Measurements from ENCODE around the gene RPTOR. TPM values are rescaled to one million over a fixed set of nuclear protein-coding genes. Genes with fewer than 3 reads are reported as not detected.

The RPTOR gene
- polyA plus RNA-seq, 1 donor from 2014 or later: 8.0 TPM

DNA sequence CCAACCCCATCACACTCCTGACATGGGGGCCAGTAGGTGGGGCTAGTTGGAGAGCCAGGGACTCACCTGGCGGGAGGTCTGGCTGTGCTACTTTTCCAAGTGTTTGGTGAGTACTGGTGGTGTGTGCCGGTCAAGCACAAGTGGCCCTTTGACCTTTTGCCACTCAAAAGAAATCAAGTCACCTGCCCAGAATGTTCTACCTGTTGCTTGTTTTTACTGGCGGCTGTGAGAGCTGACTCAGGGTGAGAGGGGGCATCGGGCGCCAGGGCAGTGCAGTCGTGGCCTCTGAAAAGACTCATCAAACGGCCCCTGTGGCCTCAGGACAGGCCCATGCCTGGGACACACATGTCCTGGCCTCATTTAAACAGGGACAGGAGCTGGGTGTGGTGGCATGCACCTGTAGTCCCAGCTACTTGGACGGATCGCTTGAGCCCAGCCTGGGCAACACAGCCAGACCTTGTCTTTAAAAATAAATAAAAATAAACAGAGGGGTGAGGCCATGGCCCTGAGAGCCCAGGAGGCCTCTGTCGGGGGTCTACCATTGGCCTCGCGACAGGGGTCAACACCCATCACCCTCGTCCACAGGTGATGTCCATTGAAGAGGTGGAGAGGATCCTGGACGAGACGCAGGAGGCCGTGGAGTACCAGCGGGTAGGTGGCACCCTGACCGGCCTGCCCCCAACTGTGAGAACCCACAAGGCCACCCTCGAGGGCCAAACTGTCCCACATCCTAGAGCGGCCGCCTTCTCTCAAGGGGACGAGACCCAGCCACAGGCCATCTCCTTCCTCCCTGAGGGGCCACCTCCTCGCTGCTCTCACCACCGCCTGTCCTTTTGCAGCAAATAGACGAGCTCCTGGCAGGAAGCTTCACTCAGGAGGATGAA is 452.0 kb downstream of the RPTOR start:
- Histone ChIP-seq H3K9me2 (ENCODE audit: insufficient read depth, low read length) (no peaks in the 10 kb centered on the region), H3K79me2 (replicated peaks; ENCODE audit: insufficient read depth, low read length) (no peaks in the 10 kb centered on the region), H4K20me1 (ENCODE audit: insufficient read depth) (no peaks in the 10 kb centered on the region), H2AFZ (ENCODE audit: low read depth, low read length) (no peak overlapping the region), H3K4me2 (ENCODE audit: low read length) (no peak overlapping the region), H3K27me3 (ENCODE audit: insufficient read depth, low read depth, low read length) (no peaks in the 10 kb centered on the region), H3K4me3 (ENCODE audit: low read length) (no peak overlapping the region), H3F3A (ENCODE audit: insufficient read depth, low read length, poor library complexity, severe bottlenecking) (no peaks in the 10 kb centered on the region), H3K9me3 (ENCODE audit: low read length) (no peaks in the 10 kb centered on the region), H3K36me3 (ENCODE audit: insufficient read depth, low read length) (no peaks in the 10 kb centered on the region), H3K27ac (ENCODE audit: low read length) (no peak overlapping the region), H3K9ac (ENCODE audit: low read length) (no peak overlapping the region)
- TF ChIP-seq SMC3 (conservative IDR thresholded peaks at IDR 0.05; ENCODE audit: poor library complexity) (no peak), TAF1 (IDR thresholded peaks at IDR 0.05; ENCODE audit: low read depth) (no peak), EZH2 (IDR thresholded peaks at IDR 0.05; ENCODE audit: borderline replicate concordance, insufficient read depth, low read length, poor library complexity, severe bottlenecking) (no peak), MXI1 (conservative IDR thresholded peaks at IDR 0.05; ENCODE audit: poor library complexity, severe bottlenecking) (no peak), CTCF (IDR thresholded peaks at IDR 0.05; ENCODE audit: poor library complexity, severe bottlenecking) (no peak), POLR2AphosphoS5 (IDR thresholded peaks at IDR 0.05) (no peak), EP300 (conservative IDR thresholded peaks at IDR 0.05; ENCODE audit: poor library complexity, severe bottlenecking) (no peak), RAD21 (conservative IDR thresholded peaks at IDR 0.05) (no peak)
- TF ChIP-seq, protein P1, sequence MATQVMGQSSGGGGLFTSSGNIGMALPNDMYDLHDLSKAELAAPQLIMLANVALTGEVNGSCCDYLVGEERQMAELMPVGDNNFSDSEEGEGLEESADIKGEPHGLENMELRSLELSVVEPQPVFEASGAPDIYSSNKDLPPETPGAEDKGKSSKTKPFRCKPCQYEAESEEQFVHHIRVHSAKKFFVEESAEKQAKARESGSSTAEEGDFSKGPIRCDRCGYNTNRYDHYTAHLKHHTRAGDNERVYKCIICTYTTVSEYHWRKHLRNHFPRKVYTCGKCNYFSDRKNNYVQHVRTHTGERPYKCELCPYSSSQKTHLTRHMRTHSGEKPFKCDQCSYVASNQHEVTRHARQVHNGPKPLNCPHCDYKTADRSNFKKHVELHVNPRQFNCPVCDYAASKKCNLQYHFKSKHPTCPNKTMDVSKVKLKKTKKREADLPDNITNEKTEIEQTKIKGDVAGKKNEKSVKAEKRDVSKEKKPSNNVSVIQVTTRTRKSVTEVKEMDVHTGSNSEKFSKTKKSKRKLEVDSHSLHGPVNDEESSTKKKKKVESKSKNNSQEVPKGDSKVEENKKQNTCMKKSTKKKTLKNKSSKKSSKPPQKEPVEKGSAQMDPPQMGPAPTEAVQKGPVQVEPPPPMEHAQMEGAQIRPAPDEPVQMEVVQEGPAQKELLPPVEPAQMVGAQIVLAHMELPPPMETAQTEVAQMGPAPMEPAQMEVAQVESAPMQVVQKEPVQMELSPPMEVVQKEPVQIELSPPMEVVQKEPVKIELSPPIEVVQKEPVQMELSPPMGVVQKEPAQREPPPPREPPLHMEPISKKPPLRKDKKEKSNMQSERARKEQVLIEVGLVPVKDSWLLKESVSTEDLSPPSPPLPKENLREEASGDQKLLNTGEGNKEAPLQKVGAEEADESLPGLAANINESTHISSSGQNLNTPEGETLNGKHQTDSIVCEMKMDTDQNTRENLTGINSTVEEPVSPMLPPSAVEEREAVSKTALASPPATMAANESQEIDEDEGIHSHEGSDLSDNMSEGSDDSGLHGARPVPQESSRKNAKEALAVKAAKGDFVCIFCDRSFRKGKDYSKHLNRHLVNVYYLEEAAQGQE (IDR thresholded peaks at IDR 0.05; ENCODE audit: borderline replicate concordance): no peak

DNA sequence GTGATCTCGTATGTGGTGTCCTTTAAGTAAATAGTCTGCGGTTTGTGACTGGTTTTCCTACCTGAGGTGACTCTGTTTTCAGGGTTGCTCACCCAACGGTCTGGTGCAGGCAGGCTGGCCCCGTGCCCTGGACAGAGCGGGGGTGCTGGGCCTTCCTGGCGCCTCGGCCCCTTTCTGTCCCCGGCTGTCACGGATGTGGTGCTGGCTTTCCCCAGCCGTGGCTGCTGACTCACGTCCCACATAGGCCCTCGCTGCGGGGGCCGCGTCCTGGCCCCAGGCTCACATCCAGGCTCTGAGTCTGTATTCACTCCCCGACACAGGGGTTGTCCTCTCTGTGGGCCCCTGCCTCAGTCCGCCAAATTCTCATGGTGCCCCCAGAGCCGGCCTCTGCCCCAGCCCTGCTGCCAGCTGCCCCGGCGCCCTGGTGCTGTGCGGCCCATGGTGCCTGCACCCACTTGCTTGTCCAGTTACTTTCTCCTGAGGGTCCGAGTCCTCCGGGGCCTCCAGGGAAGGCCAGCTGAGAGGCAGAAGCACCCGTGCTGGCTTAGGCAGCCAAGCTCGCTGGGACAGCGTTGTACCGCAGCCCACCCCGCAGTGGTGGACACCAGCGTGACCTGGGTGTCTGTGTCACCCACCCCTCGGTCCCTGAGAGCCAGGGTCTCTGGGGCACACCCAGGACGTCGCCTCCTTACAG is 452.9 kb downstream of the RPTOR start:
- Histone ChIP-seq H3K4me3 (ENCODE audit: low read length) (no peak overlapping the region), H3K27me3 (ENCODE audit: insufficient read depth, low read depth, low read length) (no peaks in the 10 kb centered on the region), H3K79me2 (replicated peaks; ENCODE audit: insufficient read depth, low read length) (no peaks in the 10 kb centered on the region), H3K4me2 (ENCODE audit: low read length) (no peak overlapping the region), H3K27ac (ENCODE audit: low read length) (no peak overlapping the region), H2AFZ (ENCODE audit: low read depth, low read length) (no peak overlapping the region), H4K20me1 (ENCODE audit: insufficient read depth) (no peaks in the 10 kb centered on the region), H3K9ac (ENCODE audit: low read length) (no peak overlapping the region), H3F3A (ENCODE audit: insufficient read depth, low read length, poor library complexity, severe bottlenecking) (no peaks in the 10 kb centered on the region), H3K9me3 (ENCODE audit: low read length) (no peaks in the 10 kb centered on the region), H3K36me3 (ENCODE audit: insufficient read depth, low read length) (no peaks in the 10 kb centered on the region), H3K9me2 (ENCODE audit: insufficient read depth, low read length) (no peaks in the 10 kb centered on the region)
- TF ChIP-seq POLR2AphosphoS5 (IDR thresholded peaks at IDR 0.05): no peak
- no peak for TF ChIP-seq SMC3 (conservative IDR thresholded peaks at IDR 0.05; ENCODE audit: poor library complexity)
- TF ChIP-seq EZH2 (IDR thresholded peaks at IDR 0.05; ENCODE audit: borderline replicate concordance, insufficient read depth, low read length, poor library complexity, severe bottlenecking): no peak
- TF ChIP-seq MXI1 (conservative IDR thresholded peaks at IDR 0.05; ENCODE audit: poor library complexity, severe bottlenecking): no peak
- no peak for TF ChIP-seq CTCF (IDR thresholded peaks at IDR 0.05; ENCODE audit: poor library complexity, severe bottlenecking)
- TF ChIP-seq TAF1 (IDR thresholded peaks at IDR 0.05; ENCODE audit: low read depth): no peak
- TF ChIP-seq, protein P1 (IDR thresholded peaks at IDR 0.05; ENCODE audit: borderline replicate concordance): no peak
- no peak for TF ChIP-seq RAD21 (conservative IDR thresholded peaks at IDR 0.05)
- no peak for TF ChIP-seq EP300 (conservative IDR thresholded peaks at IDR 0.05; ENCODE audit: poor library complexity, severe bottlenecking)
